IMR-90 (cell line): ENCODE data around the gene MSANTD1. TPM values are rescaled to one million over a fixed set of nuclear protein-coding genes. Genes with fewer than 3 reads are reported as not detected.

ENCODE experiments used
- ATAC-seq: fragments of 200-7000 bp; cut with Tn5 transposase; 2 replicates; pipeline ENCODE4 v1.9.1; 2020; ENCODE audit warnings: low read depth, mild to moderate bottlenecking, moderate library complexity
- BruUV-seq: library from RNA; stranded (reverse); fragments of 400-500 nt; replicated peaks from 2 replicates; lab custom pipeline; 2021; lab: Mats Ljungman, UMichigan
- CTCF ChIA-PET: fragments of 300-600 bp; formaldehyde crosslinking; extraction: SDS; loops from one replicate; lab custom pipeline; 2021; ENCODE audit warnings: antibody characterized with exemption; lab: Yijun Ruan, JAX
- POLR2A ChIA-PET: fragments of 300-600 bp; sonication (Branson Sonifier 250); formaldehyde crosslinking; loops from one replicate; lab custom pipeline; 2022; ENCODE audit warnings: antibody characterized with exemption; ENCODE audit not compliant: unreplicated experiment; lab: Charles Lee
- DNase-seq: peaks from one replicate; pipeline ENCODE4 v3.0.0; 2013
- H2AFZ ChIP-seq: replicated peaks from 2 replicates; pipeline ENCODE3; 2013; ENCODE audit warnings: low read length, mild to moderate bottlenecking; ENCODE audit not compliant: poor library complexity
- H2AK5ac ChIP-seq: 2 replicates; pipeline ENCODE4 v1.6.1; 2013; ENCODE audit warnings: low read depth, low read length, inconsistent platforms
- H2AK9ac ChIP-seq: replicated peaks from 2 replicates; pipeline ENCODE3; 2013; ENCODE audit warnings: mild to moderate bottlenecking, low read depth, low read length, moderate library complexity; ENCODE audit not compliant: poor library complexity
- H2BK120ac ChIP-seq: 2 replicates; pipeline ENCODE4 v1.6.1; 2013; ENCODE audit warnings: low read depth, low read length, inconsistent platforms
- H2BK15ac ChIP-seq: 3 replicates; pipeline ENCODE4 v1.6.1; 2013; ENCODE audit warnings: low read depth, low read length, inconsistent platforms
- H2BK20ac ChIP-seq: 2 replicates; pipeline ENCODE4 v1.6.1; 2013; ENCODE audit warnings: low read depth, mild to moderate bottlenecking, inconsistent platforms, low read length, moderate library complexity
- H2BK5ac ChIP-seq: 2 replicates; pipeline ENCODE4 v1.6.1; 2013; ENCODE audit warnings: mild to moderate bottlenecking, low read depth, low read length, inconsistent platforms; ENCODE audit not compliant: poor library complexity, severe bottlenecking
- H3K14ac ChIP-seq: replicated peaks from 2 replicates; pipeline ENCODE4 v1.6.1; 2013; ENCODE audit warnings: low read depth, low read length, inconsistent platforms
- H3K18ac ChIP-seq: 2 replicates; pipeline ENCODE4 v1.6.1; 2013; ENCODE audit warnings: low read depth, low read length, control low read depth
- H3K23ac ChIP-seq: 2 replicates; pipeline ENCODE4 v1.6.1; 2013; ENCODE audit warnings: low read depth, low read length, inconsistent platforms
- H3K27ac ChIP-seq: 2 replicates; pipeline ENCODE4 v1.5.1; 2013; ENCODE audit warnings: mild to moderate bottlenecking, control low read depth, low read length; ENCODE audit not compliant: insufficient read depth
- H3K27me3 ChIP-seq: 2 replicates; pipeline ENCODE4 v1.6.1; 2013; ENCODE audit warnings: low read length; ENCODE audit not compliant: control insufficient read depth, insufficient read depth
- H3K36me3 ChIP-seq: 2 replicates; pipeline ENCODE4 v1.6.1; 2013; ENCODE audit warnings: low read length, mixed read lengths; ENCODE audit not compliant: control insufficient read depth, insufficient read depth
- H3K4ac ChIP-seq: 2 replicates; pipeline ENCODE4 v1.6.1; 2013; ENCODE audit warnings: low read depth, low read length, inconsistent platforms
- H3K4me1 ChIP-seq: 2 replicates; pipeline ENCODE4 v1.6.1; 2013; ENCODE audit warnings: low read length, mixed read lengths; ENCODE audit not compliant: control insufficient read depth, insufficient read depth
- H3K4me2 ChIP-seq: 2 replicates; pipeline ENCODE4 v1.6.1; 2013; ENCODE audit warnings: low read depth, mild to moderate bottlenecking, control low read depth, low read length, moderate library complexity
- H3K4me3 ChIP-seq: 2 replicates; pipeline ENCODE4 v1.5.1; 2013; ENCODE audit warnings: low read depth, mild to moderate bottlenecking, control low read depth, low read length, moderate library complexity; ENCODE audit not compliant: insufficient read depth
- H3K56ac ChIP-seq: 2 replicates; pipeline ENCODE4 v1.6.1; 2013; ENCODE audit warnings: low read length, inconsistent platforms; ENCODE audit not compliant: insufficient read depth; ENCODE audit errors: extremely low read depth
- H3K79me1 ChIP-seq, 2 experiments: 2 replicates each; pipeline ENCODE4 v1.6.1; 2013; ENCODE audit warnings: low read length in 2 of 2, inconsistent platforms in 1 of 2, low read depth in 1 of 2
- H3K9ac ChIP-seq: 2 replicates; pipeline ENCODE4 v1.6.1; 2013; ENCODE audit warnings: low read depth, low read length, control low read depth
- H3K9me1 ChIP-seq: 2 replicates; pipeline ENCODE4 v1.6.1; 2013; ENCODE audit warnings: low read length, inconsistent platforms; ENCODE audit not compliant: insufficient read depth
- H3K9me3 ChIP-seq: 2 replicates; pipeline ENCODE4 v1.6.1; 2013; ENCODE audit warnings: low read length; ENCODE audit not compliant: control insufficient read depth, insufficient read depth
- H4K20me1 ChIP-seq: 2 replicates; pipeline ENCODE4 v1.6.1; 2013; ENCODE audit warnings: low read length, inconsistent platforms; ENCODE audit not compliant: insufficient read depth
- H4K5ac ChIP-seq: 2 replicates; pipeline ENCODE4 v1.6.1; 2013; ENCODE audit warnings: mild to moderate bottlenecking, low read depth, low read length, control low read depth
- H4K8ac ChIP-seq, 2 experiments: 2 replicates each; pipeline ENCODE4 v1.6.1; 2013; ENCODE audit warnings: low read depth in 2 of 2, low read length in 2 of 2, control low read depth in 1 of 2, inconsistent platforms in 1 of 2
- H4K91ac ChIP-seq: 2 replicates; pipeline ENCODE4 v1.6.1; 2013; ENCODE audit warnings: low read depth, low read length, inconsistent platforms; ENCODE audit not compliant: insufficient read depth
- BHLHE40 ChIP-seq: fragments of 150-350 bp; IDR thresholded peaks from 2 replicates; pipeline ENCODE4 v1.6.1; 2016; ENCODE audit warnings: mild to moderate bottlenecking, low read depth, low read length
- CHD1 ChIP-seq: IDR thresholded peaks from 2 replicates; pipeline ENCODE4 v1.6.1; 2012; ENCODE audit warnings: low read depth, low read length, improper control_type of control experiment
- MAZ ChIP-seq: IDR thresholded peaks from 2 replicates; pipeline ENCODE4 v1.6.1; 2012; ENCODE audit warnings: low read depth, mild to moderate bottlenecking, low read length, improper control_type of control experiment, moderate library complexity, borderline replicate concordance
- NFE2L2 ChIP-seq: fragments of 150-350 bp; IDR thresholded peaks from 2 replicates; pipeline ENCODE4 v1.6.1; 2016; ENCODE audit warnings: low read depth, mild to moderate bottlenecking, low read length
- SMC3 ChIP-seq: fragments of 150-350 bp; IDR thresholded peaks from 2 replicates; pipeline ENCODE4 v1.6.1; 2016; ENCODE audit warnings: low read depth, mild to moderate bottlenecking, antibody characterized with exemption, low read length, moderate library complexity
- USF2 ChIP-seq: fragments of 150-350 bp; IDR thresholded peaks from 2 replicates; pipeline ENCODE4 v1.6.1; 2017; ENCODE audit warnings: mild to moderate bottlenecking, antibody characterized with exemption, low read length, low read depth
- WGBS, 2 experiments: methylation state at CpG; one replicate each; pipeline versions ENCODE4 v1.1.5 to v1.1.7; 2013; ENCODE audit warnings: missing lambda C conversion rate in 2 of 2; ENCODE audit not compliant: insufficient read length in 1 of 2; ENCODE audit errors: extremely low coverage in 2 of 2; 5-methylcytosine and 5-hydroxymethylcytosine counted together
- dilution Hi-C: fragments of 300-500 bp; cut with HindIII; formaldehyde crosslinking; loops from one replicate; pipeline ENCODE4 v1.14.3; 2018; ENCODE audit warnings: low sequenced_read_pairs; ENCODE audit not compliant: unreplicated experiment
- in situ Hi-C: fragments of 300-500 bp; cut with MboI; formaldehyde crosslinking; loops from 3 replicates; pipeline ENCODE4 v1.14.3; 2019; ENCODE audit warnings: low sequenced_read_pairs, inconsistent platforms, mixed read lengths
- intact Hi-C: fragments of 100-400 bp; cut with micrococcal nuclease; formaldehyde crosslinking; loops from 2 replicates; pipeline ENCODE4 v1.10.0; 2022
- polyA plus RNA-seq, 3 experiments: library from polyadenylated mRNA; depleted of rRNA; stranded (reverse); fragments of >200 nt; gene quantifications; 2 replicates each; pipeline ENCODE4 v1.2.3, GENCODE V29; 2012; ENCODE audit warnings: low replicate concordance in 1 of 3
- total RNA-seq: library from RNA; depleted of rRNA; stranded (reverse); fragments of >200 nt; gene quantifications from 2 replicates; pipeline ENCODE4 v1.2.3, GENCODE V29; 2012

Gene MSANTD1
- total and polyA plus RNA-seq, 2 of the 4 experiments (the other 2 are of a cell fraction) = under 0.01 to 0.07 TPM

GRCh38 chr4:3304831-3305609 lies 56.1 kb downstream of the MSANTD1 start:
- peak; percentile 52 for DNase-seq
- peak overlapping the region; percentile 70 for H2AK9ac ChIP-seq
- no peak overlapping the region for H3K9ac ChIP-seq
- peak overlapping the region; percentile 79 for H4K91ac ChIP-seq
- ChIA-PET POLR2A (interaction anchor here (0.6 kb wide), 1 partner anchor 16 kb away, joined by 3 read pairs; no protein-coding TSS in a partner anchor), CTCF (no interaction called here)
- peak overlapping the region; percentile 50 for H2BK5ac ChIP-seq
- peak overlapping the region; percentile 38; the same call in 1 of the 2 replicates for H4K5ac ChIP-seq
- no peaks in the 10 kb centered on the region for H3K36me3 ChIP-seq
- H3K79me1 ChIP-seq = peaks cover 32 to 81% of the 10 kb centered on the region in 2 experiments
- H3K9me3 ChIP-seq = no peaks in the 10 kb centered on the region
- peak overlapping the region; percentile 65 for H3K4ac ChIP-seq
- H2BK120ac ChIP-seq = peak overlapping the region; percentile 67
- peak overlapping the region; percentile 28; the same call in 1 of the 2 replicates for H3K27ac ChIP-seq
- no peaks in the 10 kb centered on the region for H3K27me3 ChIP-seq
- peak overlapping the region; percentile 54; the same call in 1 of the 2 replicates for H3K23ac ChIP-seq
- dilution Hi-C loops (no loop called here), intact Hi-C loops (no loop called here), in situ Hi-C loops (no loop called here)
- peaks cover 55% of the 10 kb centered on the region for H4K20me1 ChIP-seq
- TF ChIP-seq USF2 (peak; percentile 68), SMC3 (no peak), CHD1 (no peak), BHLHE40 (no peak), NFE2L2 (no peak), MAZ (no peak)
- 43% methylated on average over 11 of the region's 25 CpGs; no CpG with 5 or more reads in 1 of the 2 experiments for WGBS, 2 experiments
- peak overlapping the region; percentile 78 for H2AFZ ChIP-seq
- no TSS peak for BruUV-seq
- H3K56ac ChIP-seq = no peak overlapping the region
- H2AK5ac ChIP-seq = peak overlapping the region; percentile 57
- no peak overlapping the region for H3K4me3 ChIP-seq
- H3K4me2 ChIP-seq = peak overlapping the region; percentile 29
- H3K9me1 ChIP-seq = peaks cover 31% of the 10 kb centered on the region
- no peak overlapping the region; the same call in 1 of the 2 replicates for H3K18ac ChIP-seq
- peak; percentile 72 for ATAC-seq
- H3K14ac ChIP-seq = peak overlapping the region; percentile 26
- no peak overlapping the region; the same call in 2 of the 3 replicates for H2BK15ac ChIP-seq
- peak overlapping the region in 1 of 2 experiments; percentile 71; a peak in 2 of 4 replicates for H4K8ac ChIP-seq
- peaks cover 23% of the 10 kb centered on the region for H3K4me1 ChIP-seq
- H2BK20ac ChIP-seq = no peak overlapping the region
